Left ventricle myocardium superior (tissue), 1 donor: ENCODE results near the gene LRRC41. TPM values are rescaled to one million over a fixed set of nuclear protein-coding genes. Genes with fewer than 3 reads are reported as not detected.
A peak's percentile ranks its signal among the peaks of the same experiment; 100 is the strongest.
"Not testable (repeated sequence)": the region's sequence is repeated elsewhere in the genome, so short reads cannot be mapped to it uniquely, and the experiment has no call there.

ENCODE experiments used
- ATAC-seq: fragments of 200-7000 bp; cut with Tn5 transposase; one replicate; pipeline ENCODE4 v1.9.1; 2020; ENCODE audit warnings: mild to moderate bottlenecking, moderate library complexity
- DNase-seq: peaks from one replicate; pipeline ENCODE4 v3.0.0-alpha.2; 2020
- intact Hi-C: fragments of 100-400 bp; cut with micrococcal nuclease; formaldehyde crosslinking; loops from one replicate; pipeline ENCODE4 v1.11.0; 2022
- long read RNA-seq: library from polyadenylated mRNA; unstranded; transcript quantifications from one replicate; pipeline ENCODE4 v2.0.0, GENCODE V29; 2021
- total RNA-seq: library from RNA; stranded (reverse); fragmentation: NEBNext Ultra II Directional; extraction: Animal tissue kit (Norgen Biotek cat#: 25700); gene quantifications from one replicate; pipeline ENCODE4 v1.2.1, GENCODE V29; 2021
- donor health status: DM: no; HTN: yes; CAD: no; lungs with severe emphysema.

LRRC41 gene, protein sequence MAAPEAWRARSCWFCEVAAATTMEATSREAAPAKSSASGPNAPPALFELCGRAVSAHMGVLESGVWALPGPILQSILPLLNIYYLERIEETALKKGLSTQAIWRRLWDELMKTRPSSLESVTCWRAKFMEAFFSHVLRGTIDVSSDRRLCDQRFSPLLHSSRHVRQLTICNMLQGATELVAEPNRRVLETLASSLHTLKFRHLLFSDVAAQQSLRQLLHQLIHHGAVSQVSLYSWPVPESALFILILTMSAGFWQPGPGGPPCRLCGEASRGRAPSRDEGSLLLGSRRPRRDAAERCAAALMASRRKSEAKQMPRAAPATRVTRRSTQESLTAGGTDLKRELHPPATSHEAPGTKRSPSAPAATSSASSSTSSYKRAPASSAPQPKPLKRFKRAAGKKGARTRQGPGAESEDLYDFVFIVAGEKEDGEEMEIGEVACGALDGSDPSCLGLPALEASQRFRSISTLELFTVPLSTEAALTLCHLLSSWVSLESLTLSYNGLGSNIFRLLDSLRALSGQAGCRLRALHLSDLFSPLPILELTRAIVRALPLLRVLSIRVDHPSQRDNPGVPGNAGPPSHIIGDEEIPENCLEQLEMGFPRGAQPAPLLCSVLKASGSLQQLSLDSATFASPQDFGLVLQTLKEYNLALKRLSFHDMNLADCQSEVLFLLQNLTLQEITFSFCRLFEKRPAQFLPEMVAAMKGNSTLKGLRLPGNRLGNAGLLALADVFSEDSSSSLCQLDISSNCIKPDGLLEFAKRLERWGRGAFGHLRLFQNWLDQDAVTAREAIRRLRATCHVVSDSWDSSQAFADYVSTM
- total RNA-seq: 37.6 TPM
- long read RNA-seq, full-length matches to known transcripts: 49 of 85 reads
- long read RNA-seq, partial matches to known transcripts: 27 of 85 reads
- long read RNA-seq, other reads (novel, unspliced or antisense): 9 of 85 reads

DNA sequence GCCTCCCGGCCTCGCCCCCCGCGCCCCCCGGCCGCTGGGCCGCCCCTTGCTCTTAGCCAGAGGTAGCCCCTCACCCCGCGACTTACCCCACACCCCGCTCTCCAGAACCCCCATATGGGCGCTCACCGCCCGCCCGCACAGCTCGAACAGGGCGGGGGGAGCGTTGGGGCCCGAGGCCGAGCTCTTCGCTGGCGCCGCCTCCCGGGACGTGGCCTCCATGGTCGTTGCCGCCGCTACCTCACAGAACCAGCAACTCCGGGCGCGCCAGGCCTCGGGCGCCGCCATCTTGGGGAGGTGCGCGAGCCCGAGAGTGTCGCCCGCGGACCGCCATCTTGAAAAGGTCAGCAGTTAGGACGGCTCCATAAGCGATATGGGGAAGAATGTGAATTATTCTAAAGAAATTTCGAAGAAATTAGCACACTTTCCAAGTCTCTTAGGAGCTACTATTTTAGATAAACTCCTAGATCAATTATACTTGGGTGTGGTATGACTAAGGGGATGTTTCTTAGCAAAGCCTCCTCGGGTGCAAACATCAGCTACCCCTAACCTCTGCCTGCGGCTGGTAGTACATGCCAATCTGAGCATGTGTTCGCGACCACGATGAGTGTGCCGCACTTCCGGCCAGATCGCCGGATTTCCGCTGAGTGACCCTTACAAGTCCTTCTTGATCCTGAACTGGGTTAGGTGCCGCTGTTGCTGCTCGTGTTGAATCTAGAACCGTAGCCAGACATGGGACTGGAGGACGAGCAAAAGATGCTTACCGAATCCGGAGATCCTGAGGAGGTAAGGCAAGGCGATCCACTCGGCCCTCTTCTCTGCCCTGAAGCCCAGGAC, at the start of gene LRRC41, which contains the start of gene UQCRH:
Gene LRRC41, minus strand, starts transcription at position 579 of the 834 bp plus-strand sequence. Its CDS starts 294 bp downstream, at position 285.
Gene UQCRH, plus strand, starts transcription at position 661 of the 834 bp plus-strand sequence. Its CDS starts 69 bp downstream, at position 730.
- DNase-seq (peak; percentile 97), ATAC-seq (peak; percentile 91)
- intact Hi-C loops: no loop called here

GRCh38 chr1:46352363-46352762, 48.9 kb upstream of the LRRC41 start:
- DNase-seq (no peak), ATAC-seq (no peak)
- intact Hi-C loops: no loop called here

GRCh38 chr1:46345281-46345680, 41.9 kb upstream of the LRRC41 start:
- ATAC-seq (no peak), DNase-seq (no peak)

GRCh38 chr1:46344481-46344880, 41.1 kb upstream of the LRRC41 start:
- ATAC-seq (no peak), DNase-seq (no peak)
- intact Hi-C loops: no loop called here

More at GRCh38 chr1:46345281-46345680, 41.9 kb upstream of the LRRC41 start:
- intact Hi-C loops: no loop called here

- DNase-seq (no peak), ATAC-seq (no peak)
- intact Hi-C loops: no loop called here
These were observed 40.3 kb upstream of the LRRC41 start for GRCh38 chr1:46343705-46344104.

- intact Hi-C loops: no loop called here
- ATAC-seq: no peak
- no peak for DNase-seq
These were observed 39.9 kb upstream of the LRRC41 start for GRCh38 chr1:46343351-46343695.

DNA sequence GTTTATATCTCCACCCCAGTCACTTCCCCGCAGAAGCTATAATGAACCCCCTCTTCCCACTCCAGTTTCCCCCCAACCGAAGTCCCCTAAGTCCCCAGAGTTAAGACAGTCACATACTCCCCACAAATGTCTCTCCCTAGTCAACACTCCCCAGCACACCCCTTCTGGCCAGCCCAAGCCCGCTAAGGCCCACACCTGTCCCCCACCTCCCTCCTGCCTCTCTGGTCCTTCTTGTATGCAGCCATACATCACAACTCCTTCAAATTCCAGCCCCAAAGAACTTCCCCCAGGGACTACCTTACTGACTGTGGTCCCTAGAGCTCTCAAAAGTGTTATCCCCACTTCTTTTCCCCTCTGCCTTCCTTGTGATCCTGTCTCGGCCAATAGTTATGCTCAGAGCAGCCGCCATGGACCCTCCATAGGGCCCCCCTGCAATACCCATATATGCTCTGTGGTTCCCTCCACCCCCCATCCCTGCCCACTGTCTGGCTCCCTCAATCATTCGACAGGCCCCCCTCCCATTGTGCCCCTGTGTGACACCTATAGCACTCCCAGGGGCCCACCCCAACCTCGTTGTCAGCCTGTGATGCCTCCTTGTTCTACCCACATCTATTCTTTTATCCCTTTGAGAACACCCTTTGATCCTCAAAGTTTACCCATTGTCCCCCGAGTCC, 39.4 kb upstream of the LRRC41 start:
- ATAC-seq (no peak), DNase-seq (no peak)
- intact Hi-C loops: no loop called here

- no peak for ATAC-seq
- intact Hi-C loops: no loop called here
- DNase-seq: no peak
These were observed 38.8 kb upstream of the LRRC41 start for GRCh38 chr1:46342084-46342656.

DNA sequence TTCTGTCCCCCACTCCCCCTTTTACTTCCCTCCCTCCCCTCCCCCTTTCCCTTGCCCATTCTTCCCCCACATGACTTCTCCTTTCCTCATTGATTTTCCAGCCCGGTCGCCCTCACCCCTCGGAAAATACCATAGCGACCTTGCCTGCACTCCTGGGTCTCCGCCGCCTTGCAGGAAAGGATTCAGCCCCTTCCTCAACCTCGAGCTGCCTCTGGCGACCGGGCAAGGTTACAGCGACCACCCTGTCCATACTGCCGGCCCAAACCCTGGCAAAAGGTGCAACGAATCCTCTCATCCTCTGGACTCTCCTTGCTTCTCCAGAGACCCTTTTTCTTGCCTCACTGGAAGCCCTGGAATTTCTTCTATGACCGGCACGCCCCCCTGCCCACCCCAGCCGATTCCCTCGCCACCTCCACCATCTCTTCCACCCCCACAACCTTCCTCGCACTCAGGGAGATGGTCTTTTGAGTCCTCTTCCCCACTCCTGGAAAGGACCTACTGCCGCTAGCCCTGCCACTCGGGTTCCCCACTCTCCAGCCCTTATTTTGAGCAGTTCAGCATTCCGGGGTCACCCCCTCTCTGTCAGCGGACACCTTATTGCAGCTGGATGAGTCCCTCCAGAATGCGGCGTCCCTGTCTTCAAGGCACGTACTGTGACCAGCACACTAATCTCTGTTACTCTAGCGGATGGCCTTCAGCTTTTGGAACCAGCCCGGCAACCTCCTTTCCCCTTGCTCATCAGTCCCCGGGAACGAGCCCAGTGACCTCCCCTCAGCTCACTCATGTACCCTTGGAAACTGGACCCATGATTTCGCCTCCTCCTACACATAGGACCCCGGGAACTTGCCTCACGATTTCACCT, 38.0 kb upstream of the LRRC41 start:
- intact Hi-C loops: no loop called here
- no peak for ATAC-seq
- peak; percentile 38 for DNase-seq

DNA sequence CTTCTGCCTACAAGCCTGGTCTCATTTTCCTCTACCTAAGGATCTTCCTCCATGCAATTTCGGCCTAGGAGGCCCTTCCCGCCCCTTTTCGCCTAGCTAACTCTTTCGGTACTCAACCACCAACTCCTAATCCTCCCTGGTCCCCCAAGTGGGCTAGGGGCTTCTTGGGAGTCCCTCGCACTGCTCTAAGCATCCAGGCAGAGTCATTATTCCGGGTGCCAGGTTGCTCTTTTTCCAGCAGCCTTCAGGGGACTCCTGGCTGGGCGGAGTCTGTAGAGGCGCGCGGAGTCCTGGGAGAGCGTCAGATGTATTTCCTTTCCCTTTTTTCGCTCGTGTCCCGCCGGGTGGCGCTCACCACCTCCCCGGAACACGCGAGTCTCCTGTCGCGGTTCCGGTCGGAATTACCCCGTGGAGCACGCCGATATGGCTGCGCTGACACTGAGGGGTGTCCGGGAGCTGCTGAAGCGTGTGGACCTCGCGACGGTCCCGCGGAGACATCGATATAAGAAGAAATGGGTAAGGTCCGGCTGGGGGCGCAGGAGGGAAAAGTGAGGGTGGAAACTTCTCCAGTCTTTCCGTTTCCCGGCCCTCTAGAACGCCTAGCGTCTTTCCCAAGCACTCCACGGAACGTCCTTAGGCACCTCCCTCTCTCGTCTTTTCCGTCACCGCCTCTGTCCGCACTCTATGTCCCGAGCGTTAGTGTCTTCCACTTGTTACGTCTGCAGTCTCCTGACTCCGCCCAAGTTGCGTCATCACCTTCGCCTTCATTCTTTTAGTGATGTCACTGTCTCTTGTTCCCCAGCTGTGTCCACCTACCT, 37.2 kb upstream of the LRRC41 start, which contains the start of gene NSUN4:
Gene NSUN4, plus strand, starts transcription at position 404 of the 818 bp plus-strand sequence. Its CDS starts 20 bp downstream, at position 424.
- peak; percentile 95 for ATAC-seq
- peak; percentile 93 for DNase-seq
- intact Hi-C loops: no loop called here

DNA sequence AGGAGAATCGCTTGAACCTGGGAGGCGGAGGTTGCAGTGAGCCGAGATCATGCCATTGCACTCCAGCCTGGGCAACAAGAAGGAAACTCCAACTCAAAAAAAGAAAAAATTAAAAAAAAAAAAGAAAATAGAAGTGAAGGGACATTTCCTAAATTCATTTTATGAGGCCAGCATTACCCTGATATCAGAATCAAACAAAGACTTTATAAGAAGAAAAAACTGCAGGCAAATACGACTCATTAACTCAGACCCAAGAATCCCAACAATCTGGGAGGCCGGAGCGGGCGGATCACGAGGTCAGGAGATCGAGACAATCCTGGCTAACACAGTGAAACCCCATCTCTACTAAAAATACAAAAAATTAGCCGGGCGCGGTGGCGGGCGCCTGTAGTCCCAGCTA, 34.0 kb upstream of the LRRC41 start:
- intact Hi-C loops, ATAC-seq, DNase-seq: not testable (repeated sequence)

- ATAC-seq: no peak
- no peak for DNase-seq
- intact Hi-C loops: no loop called here
These were observed 31.7 kb upstream of the LRRC41 start for GRCh38 chr1:46335081-46335480.

DNA sequence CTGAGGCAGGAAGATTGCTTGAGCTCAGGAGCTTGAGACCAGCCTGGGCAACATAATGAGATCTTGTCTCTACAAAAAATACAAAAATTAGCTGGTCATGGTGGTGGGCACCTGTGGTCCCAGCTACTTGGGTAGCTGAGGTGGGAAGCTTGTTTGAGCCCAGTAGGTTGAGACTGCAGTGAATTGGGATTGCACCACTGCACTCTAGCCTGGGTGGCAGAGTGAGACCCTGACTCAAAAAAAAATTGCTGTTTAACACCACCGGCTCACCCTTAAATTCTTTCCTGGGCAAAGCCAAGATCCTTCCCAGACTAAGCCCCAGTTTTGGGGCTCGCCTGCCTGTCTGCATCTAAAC, 30.6 kb upstream of the LRRC41 start:
- no peak for ATAC-seq
- DNase-seq: no peak
- intact Hi-C loops: no loop called here

DNA sequence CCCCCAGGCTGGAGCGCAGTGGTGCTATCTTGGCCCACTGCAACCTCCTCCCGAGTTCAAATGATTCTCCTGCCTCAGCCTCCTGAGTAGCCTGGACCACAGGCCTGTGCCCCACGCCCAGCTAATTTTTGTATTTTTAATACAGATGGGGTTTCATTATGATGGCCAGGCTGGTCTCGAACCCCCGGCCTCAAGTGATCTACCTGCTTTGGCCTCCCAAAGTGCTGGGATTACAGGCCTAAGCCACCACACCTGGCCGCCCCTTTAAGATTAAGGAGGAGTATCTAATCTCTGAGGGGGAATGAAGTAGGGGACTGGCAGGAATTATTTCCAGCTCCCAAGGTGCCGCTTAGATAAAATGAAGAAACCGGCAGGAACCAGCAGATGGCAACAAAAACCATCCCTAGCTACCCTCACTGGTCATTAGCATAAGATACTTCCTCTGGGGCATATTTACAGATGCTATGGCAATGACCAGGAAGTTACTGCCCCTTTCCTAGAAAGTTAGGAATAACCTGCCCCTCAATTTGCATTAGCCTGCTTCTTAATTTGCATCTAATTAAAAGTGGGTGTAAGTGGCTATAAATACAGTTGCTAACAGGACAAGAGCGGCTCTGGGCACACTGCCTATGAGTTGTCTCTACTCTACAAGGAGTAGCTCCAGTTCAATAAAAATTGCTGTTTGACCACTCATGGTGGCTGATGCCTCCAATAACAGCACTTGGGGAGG, 30.0 kb upstream of the LRRC41 start:
- intact Hi-C loops: no loop called here
- DNase-seq (no peak), ATAC-seq (no peak)

- DNase-seq, intact Hi-C loops, ATAC-seq: not testable (repeated sequence)
These were observed 28.5 kb upstream of the LRRC41 start for GRCh38 chr1:46331786-46332540.
